Hematopoietic multipotent progenitor cell treated with erythropoietin and hydrocortisone succinate and interleukin-3 and kit ligand, for 4 days (in vitro differentiated cells): Measurements from ENCODE around the gene CACNA2D3.

Experiments used
- DNase-seq: peaks from one replicate; pipeline ENCODE4 v3.0.0-alpha.2; 2015

The CACNA2D3 gene

GRCh38 chr3:54713455-54713854 is 591.1 kb downstream of the CACNA2D3 start:
- peak; percentile 28 for DNase-seq

- DNase-seq = no peak
Measured at GRCh38 chr3:54714035-54714434, 591.7 kb downstream of the CACNA2D3 start.

- no peak for DNase-seq
Measured at GRCh38 chr3:54717506-54717905, 595.2 kb downstream of the CACNA2D3 start.

- DNase-seq = no peak
Measured at GRCh38 chr3:54719914-54720313, 597.6 kb downstream of the CACNA2D3 start.

- no peak for DNase-seq
Measured at GRCh38 chr3:54720604-54721003, 598.3 kb downstream of the CACNA2D3 start.

- DNase-seq = no peak
Measured at GRCh38 chr3:54731732-54732445, 609.5 kb downstream of the CACNA2D3 start.

GRCh38 chr3:54733106-54734006 is 611.0 kb downstream of the CACNA2D3 start:
- no peak for DNase-seq

- DNase-seq = no peak
Measured at GRCh38 chr3:54736459-54736858, 614.1 kb downstream of the CACNA2D3 start.

GRCh38 chr3:54743755-54744154 is 621.4 kb downstream of the CACNA2D3 start:
- DNase-seq = no peak

GRCh38 chr3:54744291-54744690 is 621.9 kb downstream of the CACNA2D3 start:
- no peak for DNase-seq

- no peak for DNase-seq
Measured at GRCh38 chr3:54745843-54746242, 623.5 kb downstream of the CACNA2D3 start.

- no peak for DNase-seq
Measured at GRCh38 chr3:54746722-54747121, 624.4 kb downstream of the CACNA2D3 start.

- no peak for DNase-seq
Measured at GRCh38 chr3:54755756-54756155, 633.4 kb downstream of the CACNA2D3 start.

GRCh38 chr3:54756330-54756731 is 634.0 kb downstream of the CACNA2D3 start:
- DNase-seq = no peak

- DNase-seq = no peak
Measured at GRCh38 chr3:54758461-54758860, 636.1 kb downstream of the CACNA2D3 start.

- no peak for DNase-seq
Measured at GRCh38 chr3:54759166-54759565, 636.8 kb downstream of the CACNA2D3 start.

GRCh38 chr3:54760201-54760600 is 637.8 kb downstream of the CACNA2D3 start:
- DNase-seq = no peak

GRCh38 chr3:54761637-54762036 is 639.3 kb downstream of the CACNA2D3 start:
- DNase-seq = no peak

GRCh38 chr3:54764911-54765310 is 642.6 kb downstream of the CACNA2D3 start:
- no peak for DNase-seq

- DNase-seq = no peak
Measured at GRCh38 chr3:54771050-54771449, 648.7 kb downstream of the CACNA2D3 start.

GRCh38 chr3:54772051-54772450 is 649.7 kb downstream of the CACNA2D3 start:
- no peak for DNase-seq

- DNase-seq = no peak
Measured at GRCh38 chr3:54772746-54773145, 650.4 kb downstream of the CACNA2D3 start.

- DNase-seq = no peak
Measured at GRCh38 chr3:54773271-54773670, 650.9 kb downstream of the CACNA2D3 start.

- DNase-seq = no peak
Measured at GRCh38 chr3:54776601-54777000, 654.2 kb downstream of the CACNA2D3 start.
